GM04503 (cell line): Measurements from ENCODE around the gene DCAF16.
A peak's percentile ranks its signal among the peaks of the same experiment; 100 is the strongest.
"Not testable (repeated sequence)": the region's sequence is repeated elsewhere in the genome, so short reads cannot be mapped to it uniquely, and the experiment has no call there.

Experiments used
- DNase-seq: peaks from one replicate; pipeline ENCODE4 v3.0.0-alpha.2; 2012; ENCODE audit warnings: low read depth

DCAF16 gene

DNA sequence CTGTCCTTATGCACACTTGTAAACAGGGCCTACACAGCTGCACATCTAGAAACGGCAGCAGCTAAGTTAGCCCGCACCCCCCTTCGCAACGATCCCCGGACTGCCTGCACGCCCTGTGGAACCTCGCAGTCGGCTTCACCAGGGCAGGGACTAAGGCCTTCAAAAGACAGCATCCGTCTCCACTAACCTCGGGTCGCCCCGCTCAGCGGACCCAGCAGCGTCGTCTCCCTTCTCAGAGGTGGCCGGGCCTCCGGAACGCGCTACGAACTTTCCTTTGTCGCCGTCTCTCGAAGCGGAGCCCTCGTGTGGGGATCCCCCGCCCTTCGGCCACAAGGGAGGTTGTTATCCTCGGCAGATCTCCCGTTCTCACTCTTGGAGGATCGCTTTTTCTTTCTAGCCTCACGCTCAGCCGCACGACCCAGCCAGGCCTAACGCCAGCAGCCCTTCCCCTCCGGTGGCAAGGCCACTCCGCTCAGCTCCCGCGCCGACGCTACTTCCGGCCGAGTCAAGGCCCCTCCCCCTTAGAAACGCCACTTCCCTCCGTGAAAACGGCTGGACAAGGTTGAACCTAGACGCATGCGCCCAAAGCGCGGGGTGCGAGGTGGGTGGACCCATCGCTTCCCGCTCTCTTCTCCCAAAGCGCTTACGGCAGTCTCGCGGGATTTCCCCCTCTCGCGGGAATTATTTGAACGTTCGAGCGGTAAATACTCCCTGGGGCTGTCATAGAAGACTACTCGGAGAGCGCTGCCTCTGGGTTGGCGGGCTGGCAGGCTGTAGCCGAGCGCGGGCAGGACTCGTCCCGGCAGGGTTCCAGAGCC, at the start of gene DCAF16, which contains the start of gene NCAPG:
DCAF16 (minus strand) TSS at position 498 of the 818 bp plus-strand sequence. CDS start 6,616 bp downstream, outside the sequence.
NCAPG (plus strand) TSS at position 720 of the 818 bp plus-strand sequence. CDS start 99 bp downstream, outside the sequence.
- DNase-seq: peak; percentile 89

DNA sequence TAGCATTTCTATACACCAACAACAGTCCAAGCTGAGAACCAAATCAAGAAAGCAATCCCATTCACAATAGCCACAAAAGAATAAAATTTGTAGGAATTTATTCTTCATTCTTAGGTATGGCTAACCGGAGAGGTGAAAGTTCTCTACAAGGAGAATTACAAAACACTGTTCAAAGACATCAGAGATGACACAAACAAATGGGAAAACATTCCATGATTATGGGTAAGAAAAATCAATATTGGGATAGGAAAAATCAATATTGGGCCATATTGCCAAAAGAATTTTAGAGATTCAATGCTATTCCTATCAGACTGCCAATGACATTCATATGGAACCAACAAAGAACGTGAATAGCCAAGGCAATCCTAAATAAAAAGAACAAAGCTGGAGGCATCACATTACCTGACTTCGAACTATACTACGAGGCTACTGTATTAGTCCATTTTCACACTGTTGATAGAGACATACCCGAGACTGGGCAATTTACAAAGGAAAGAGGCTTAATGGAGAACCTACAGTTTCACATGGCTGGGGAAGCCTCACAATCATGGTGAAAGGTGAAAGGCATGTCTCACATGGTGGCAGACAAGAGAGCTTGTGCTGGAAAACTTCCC, 49.3 kb upstream of the DCAF16 start:
- no peak for DNase-seq

DNA sequence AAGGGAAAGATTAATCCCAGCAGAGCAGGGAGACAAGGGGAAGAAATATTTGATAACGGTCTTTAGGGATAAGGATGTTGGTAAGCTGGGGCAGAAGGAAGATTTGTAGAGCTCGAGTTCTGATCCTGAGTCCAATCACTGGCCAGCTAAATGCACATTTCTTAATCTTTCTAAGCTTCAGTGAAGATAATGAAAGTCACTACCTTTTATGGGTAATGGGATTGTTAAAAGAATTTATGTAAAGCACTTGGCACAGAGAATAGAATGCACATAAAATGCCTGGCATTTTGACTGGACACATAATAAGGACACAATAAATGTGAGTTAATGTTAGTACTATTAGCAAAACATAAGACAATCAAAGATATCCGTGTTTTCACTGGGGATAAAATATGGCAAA, 43.5 kb upstream of the DCAF16 start:
- no peak for DNase-seq

DNA sequence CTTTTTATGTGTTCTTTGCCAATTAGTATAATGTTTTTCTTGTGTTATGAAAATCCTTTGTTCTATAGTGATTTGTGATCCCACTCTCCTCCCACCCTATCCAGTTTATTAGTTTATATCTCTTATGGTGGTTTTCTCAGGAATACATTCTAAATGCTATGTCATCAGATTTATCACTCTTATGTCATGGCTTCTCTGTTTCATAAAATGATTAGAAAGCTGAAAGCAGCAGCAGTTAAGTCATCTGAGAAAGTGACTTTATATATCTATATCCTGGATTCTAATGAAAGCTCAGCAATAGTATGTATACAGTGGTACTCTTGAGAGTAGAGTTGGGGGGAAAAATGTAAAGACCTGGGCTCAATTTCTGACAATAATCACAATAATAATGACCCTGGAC, 41.4 kb upstream of the DCAF16 start:
- no peak for DNase-seq

DNA sequence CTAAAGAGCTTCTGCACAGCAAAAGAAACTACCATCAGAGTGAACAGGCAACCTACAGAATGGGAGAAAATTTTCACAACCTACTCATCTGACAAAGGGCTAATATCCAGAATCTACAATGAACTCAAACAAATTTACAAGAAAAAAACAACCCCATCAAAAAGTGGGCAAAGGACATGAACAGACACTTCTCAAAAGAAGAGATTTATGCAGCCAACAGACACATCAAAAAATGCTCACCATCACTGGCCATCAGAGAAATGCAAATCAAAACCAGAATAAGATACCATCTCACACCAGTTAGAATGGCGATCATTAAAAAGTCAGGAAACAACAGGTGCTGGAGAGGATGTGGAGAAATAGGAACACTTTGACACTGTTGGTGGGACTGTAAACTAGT, 39.7 kb upstream of the DCAF16 start:
- DNase-seq: not testable (repeated sequence)

DNA sequence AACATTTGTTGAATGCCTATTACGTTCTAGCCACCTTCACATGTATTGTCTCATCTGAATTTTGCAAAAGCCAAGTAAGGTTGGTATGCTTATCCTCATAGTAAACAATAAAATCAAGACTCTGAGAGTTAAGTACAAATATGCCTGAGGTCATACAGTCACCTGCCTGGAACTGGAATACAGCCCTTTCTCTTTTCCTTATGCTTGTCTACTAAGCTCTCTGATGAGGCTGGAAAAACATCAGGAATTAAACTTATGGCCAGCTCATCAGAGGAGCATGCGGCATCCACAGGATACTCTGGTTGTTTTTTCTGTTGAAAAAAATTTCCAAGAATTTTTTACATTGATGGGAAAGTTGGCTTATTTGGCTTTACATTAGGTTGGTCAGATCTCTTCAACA, 35.7 kb upstream of the DCAF16 start:
- DNase-seq: no peak

DNA sequence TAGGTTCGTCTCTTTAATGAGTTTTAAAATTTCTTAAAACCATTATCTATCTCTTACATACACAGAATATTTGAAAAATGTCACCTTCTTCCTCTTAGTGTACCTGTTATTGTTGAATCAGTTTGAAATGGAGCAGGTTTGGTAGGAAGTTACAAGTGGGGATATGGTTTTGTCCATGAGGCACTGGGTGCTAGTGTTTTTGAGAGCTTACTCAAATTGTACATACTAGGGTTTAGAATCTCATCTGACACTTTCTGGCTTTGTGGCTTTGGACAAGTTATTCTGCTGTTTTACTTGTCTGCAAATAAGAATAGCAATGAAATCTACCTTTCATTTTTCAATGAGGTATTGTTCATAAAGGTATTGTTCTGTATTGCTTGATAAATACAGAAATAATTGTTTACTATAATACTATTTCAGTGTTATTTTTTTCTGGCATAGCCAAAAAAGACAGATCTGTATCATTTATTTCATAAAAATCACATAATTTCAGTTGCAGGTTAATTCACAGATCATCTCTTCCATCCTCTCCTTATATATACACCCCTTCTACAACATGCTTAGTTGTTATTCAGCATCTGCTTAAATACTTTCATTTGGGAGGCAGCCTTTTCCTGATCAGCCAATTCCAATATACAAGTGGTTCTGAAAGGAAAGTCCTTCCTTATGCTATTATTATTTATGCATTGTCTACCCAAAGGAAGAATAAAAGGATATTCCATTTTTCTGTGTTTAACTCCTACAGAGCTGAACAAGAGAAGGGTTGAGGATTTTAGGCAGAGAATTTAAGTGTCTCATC, 13.5 kb upstream of the DCAF16 start:
- DNase-seq: no peak

DNA sequence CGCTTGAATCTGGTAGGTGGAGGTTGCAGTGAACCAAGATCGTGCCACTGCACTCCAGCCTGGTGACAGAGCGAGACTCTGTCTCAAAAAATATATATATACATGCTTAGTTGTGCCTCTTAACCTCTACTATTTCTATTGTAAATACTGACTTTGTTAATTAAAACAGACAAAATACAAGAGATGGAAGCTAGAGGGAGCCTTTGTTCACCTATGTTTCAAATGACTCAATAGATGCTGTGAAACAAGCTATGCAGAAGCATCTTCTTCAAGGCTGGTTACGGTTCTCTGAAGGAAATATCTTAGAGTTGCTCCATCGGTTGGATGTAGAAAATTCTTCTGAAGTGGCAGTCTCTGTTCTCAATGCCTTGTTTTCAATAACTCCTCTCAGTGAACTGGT, 6.5 kb upstream of the DCAF16 start:
- peak; percentile 53 for DNase-seq

DNA sequence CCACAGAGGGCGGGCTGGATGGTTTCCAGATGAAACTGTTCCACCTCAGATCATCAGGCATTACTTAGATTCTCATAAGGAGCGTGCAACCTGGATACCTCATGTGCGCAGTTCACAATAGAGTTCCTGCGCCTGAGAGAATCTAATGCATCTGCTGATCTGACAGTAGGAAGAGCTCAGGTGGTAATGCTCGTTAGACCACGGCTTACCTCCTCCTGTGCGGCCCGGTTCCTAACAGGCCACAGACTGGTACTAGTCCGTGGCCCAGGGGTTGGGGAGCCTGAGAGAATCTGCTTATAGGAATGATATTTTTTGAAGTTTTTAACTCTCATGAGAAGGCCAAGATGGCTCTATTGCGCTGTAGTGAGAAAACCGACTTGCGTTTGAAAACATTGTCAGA, 5.6 kb upstream of the DCAF16 start:
- DNase-seq: no peak

DNA sequence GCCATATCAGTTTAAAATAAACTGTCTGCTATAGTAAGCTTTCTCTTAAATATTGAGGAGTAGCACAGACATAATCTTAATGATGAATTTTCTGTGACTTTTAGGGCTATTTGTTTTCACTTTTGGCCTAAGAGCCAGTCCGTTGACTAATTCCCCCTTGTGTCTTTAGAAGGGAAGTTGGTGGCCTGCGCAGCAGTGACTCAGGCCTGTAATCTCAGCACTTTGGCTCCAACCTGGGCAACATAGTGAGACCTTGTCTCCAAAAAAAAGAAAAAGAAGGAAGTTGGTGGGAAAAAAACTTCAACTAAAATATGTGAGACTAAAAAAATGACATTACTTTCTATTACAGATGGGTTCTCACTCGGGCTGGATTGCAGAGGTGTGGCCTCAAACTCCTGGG, 3.6 kb upstream of the DCAF16 start:
- DNase-seq: no peak

DNA sequence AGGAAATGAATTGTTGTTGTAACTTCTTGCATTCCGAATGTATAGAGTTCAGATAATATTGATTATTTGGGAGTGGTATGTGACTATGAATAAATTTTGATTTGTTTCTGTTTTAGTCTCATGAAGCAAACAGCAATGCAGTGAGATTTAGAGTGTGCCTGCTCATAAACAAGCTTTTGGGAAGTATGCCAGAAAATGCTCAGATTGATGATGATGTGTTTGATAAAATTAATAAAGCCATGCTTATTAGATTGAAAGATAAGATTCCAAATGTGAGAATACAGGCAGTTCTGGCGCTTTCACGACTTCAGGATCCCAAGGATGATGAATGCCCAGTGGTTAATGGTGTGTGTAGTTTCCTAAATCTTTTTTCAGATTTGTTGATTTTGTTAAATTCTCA, 2.2 kb upstream of the DCAF16 start:
- no peak for DNase-seq

DNA sequence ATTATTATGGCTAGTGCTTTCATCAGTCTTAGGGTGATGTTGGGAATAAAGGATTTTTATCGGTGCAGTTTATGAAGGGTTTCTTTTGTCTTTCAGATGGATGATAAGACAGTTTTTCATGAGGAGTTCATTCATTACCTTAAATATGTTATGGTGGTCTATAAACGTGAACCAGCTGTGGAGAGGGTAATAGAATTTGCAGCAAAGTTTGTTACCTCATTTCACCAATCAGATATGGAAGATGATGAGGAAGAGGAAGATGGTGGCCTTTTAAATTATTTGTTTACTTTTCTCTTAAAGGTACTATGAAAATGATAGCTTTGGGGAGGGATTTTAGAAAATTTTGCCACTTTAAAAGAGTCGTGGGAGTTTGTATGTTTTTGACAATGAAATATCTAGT, 1.6 kb upstream of the DCAF16 start:
- DNase-seq: no peak

DNA sequence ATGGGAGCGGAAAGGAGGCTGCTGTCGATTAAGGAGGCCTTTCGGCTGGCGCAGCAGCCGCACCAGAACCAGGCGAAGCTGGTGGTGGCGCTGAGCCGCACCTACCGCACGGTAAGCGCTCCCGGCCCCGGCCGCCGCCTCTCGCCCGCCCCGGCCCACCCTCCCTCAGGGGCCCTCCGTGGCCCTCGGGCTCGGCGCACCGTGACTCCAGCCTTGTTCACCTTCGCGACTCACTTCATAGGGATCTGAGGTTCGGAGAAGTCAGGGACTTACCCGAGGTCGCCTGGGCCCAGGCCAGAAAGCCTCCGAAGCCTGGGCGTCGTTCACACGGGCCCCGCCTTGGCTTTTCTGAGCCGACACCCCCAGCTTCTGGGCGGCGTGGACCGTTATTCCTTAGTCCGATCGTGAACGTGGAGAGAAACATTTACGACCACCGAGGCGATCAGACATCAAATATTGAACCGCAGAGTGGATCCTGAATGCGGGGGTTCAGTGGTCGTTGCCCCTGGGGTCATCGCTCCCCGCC, 584 bp upstream of the DCAF16 start:
- no peak for DNase-seq

DNA sequence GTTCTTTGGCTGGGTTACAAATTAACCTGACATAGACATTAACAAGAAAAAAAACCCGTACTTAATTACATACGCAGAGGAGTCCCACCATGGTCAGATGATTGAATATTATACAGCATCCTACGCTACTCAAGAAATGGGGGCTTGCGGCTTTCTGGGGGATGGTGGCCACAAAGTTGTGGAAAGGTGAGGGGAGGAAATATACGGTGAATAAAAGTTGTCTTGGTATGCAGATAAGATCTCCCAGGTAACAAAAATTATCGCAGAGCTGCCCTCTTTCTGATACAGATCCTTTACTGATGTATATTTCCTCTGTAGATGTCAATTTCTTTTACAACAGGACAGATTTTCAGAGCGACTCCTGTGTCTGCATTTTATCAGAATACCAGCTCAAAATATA, 890 bp downstream of the DCAF16 start:
- DNase-seq: no peak

DNA sequence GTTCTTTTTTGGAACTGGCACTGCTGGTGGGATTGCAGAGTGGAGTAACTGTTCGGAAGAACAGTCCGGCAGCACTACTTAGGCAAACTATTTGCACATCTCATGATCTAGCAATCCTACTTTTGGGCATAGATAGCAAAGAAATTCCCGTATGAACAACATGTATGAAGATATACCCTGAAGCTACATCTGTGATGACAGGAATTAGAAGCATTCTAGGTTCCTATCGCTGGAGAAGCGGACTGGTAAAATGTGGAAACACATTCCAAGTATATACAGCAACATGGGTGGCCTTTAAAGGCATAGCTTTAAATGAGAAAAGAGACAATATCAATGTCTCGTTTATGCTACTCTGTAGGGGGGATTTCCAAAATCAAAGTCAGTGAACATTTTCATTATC, 3.1 kb downstream of the DCAF16 start:
- no peak for DNase-seq

DNA sequence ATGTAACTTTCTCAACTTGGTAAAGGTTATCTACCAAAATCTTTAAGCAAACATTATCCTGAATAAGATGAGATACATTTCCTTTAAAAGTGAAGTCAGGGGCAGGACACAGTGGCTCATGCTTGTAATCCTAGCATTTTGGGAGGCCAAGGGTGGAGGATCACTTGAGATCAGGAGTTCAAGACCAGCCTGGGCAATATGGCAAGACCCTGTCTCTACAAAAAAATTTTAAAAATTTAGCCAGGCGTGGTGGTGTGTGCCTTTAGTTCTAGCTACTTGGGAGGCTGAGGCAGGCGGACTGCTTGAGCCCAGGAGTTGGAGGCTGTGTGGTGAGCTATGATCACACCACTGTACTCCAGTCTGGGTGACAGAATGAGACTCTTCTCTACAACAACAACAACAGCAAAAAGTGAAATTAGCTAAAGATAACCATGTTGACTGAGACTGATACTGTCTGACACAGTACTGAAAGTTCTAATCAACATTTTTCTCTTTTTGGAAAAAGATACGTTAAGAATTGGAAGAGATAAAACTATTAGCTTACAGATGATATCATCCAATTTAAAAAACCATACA, 4.9 kb downstream of the DCAF16 start:
- no peak for DNase-seq

DNA sequence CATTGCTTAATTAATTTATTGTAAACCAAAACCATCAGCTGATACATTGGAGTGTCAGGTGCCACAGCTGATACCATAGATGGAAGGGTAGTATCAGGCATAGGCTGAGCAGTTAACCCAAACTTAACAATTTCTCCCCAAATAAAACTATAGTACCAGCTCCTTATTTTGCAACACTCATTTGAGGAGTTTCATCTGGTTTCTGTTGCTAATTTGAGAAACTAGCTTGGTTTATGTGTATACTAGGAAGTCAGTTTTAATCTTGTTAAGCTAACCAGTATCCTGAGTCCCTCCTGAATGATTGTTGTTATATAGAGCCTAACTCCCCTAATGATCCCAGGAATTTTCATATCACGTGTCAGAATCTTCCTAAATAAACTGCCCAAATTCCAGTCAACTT, 12.7 kb downstream of the DCAF16 start:
- DNase-seq: no peak

DNA sequence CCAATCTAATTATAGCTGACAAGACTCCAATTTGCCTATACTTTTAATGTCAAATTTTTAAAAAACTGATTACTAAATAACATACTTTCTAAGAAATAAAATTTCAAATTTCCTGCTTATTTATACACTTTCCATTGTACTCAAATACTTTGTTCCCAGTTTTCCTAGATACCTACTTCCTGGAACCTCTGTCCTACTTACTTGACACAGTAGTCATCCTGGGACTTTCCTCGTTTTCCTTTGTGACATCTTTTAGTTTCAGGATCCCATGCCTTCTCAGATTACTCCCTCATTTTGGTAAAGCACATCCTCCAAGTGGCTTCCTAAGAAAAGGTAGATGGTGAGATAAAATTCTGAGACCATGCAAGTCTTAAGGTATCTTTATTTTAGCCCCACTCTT, 15.8 kb downstream of the DCAF16 start:
- DNase-seq: no peak

DNA sequence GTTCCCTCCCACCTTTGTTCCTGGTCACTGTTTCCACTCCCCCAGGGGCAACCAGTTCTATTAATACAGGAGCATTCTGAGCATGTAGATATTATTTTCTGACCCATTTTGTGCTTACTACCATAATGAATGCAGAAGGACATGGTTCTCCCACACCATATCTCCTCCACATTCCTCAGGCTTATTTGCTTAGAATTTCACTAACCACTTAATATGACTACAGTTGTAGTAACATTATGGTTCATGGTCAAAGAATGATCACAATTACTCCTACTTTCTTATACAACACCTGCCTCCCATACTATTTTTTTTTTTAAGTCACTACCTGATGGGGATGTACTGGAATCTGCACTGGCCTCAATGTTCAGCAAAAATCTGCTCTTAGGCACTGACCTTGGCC, 21.6 kb downstream of the DCAF16 start:
- DNase-seq: no peak

DNA sequence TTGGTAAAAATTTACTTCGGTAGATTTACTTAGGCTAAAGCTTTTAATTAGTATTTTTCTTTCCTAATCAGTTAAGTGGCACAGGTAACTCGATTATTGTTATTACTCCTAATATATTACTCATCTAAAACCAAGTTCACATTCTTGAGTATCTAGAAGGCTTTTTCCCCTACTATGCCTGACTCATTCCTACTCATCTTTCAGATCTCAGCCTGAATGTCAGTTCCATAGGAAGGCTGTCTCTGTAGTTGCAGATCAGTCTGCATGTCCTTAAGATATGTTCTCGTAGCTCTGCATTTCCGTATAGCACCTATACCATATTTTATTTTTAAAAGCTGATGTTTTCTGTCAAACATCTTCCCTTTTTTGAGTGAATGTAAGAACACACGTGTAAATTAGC, 23.2 kb downstream of the DCAF16 start:
- DNase-seq: no peak

DNA sequence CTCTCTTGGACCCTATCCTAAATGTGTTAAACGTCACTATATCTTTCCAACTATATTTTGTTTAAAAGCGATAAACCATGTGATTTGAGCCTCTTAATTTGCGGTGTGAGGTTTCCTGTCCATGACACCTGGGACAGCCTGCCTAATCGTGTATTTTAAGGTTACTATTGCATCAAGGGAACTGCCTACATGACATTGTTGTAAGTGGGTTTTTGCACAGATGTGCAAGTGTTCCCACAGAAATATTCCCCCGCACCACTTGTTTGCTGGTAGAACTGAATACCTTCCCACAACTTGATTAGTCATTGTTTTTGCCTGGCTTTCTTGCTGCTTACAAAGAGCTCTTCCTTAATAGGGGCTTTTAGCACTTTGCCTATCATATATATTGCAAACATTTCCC, 24.0 kb downstream of the DCAF16 start:
- DNase-seq: no peak

DNA sequence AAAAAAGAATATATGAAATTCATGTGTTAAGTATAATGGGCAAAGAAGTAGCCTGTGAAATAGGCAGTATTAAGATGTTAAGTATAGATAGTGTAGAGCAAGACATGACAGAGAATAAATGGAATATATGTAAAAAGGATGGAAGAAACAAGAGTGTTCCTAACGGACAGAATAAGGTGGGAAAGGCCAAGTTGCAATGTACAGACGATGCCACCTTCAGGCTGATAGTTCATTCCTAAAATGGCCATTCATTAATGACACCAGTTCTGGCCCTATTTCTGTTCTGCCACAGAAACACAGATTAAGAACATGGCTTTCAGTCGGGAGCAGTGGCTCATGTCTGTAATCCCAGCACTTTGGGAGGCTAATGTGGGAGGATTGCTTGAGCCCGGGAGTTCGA, 24.7 kb downstream of the DCAF16 start:
- no peak for DNase-seq
